HG03439 (cell line): ENCODE data around the gene KAT8.

Source experiments
- ATAC-seq: cut with Tn5 transposase; IDR thresholded peaks from one replicate; pipeline ENCODE4 v1.9.1; 2021; ENCODE audit warnings: mild to moderate bottlenecking, moderate library complexity; ENCODE audit not compliant: unreplicated experiment

Gene KAT8

GRCh38 chr16:31106509-31107464, 10.7 kb upstream of the KAT8 start:
- ATAC-seq = no peak

GRCh38 chr16:31107465-31107867, 10.0 kb upstream of the KAT8 start:
- peak; percentile 35 for ATAC-seq

DNA sequence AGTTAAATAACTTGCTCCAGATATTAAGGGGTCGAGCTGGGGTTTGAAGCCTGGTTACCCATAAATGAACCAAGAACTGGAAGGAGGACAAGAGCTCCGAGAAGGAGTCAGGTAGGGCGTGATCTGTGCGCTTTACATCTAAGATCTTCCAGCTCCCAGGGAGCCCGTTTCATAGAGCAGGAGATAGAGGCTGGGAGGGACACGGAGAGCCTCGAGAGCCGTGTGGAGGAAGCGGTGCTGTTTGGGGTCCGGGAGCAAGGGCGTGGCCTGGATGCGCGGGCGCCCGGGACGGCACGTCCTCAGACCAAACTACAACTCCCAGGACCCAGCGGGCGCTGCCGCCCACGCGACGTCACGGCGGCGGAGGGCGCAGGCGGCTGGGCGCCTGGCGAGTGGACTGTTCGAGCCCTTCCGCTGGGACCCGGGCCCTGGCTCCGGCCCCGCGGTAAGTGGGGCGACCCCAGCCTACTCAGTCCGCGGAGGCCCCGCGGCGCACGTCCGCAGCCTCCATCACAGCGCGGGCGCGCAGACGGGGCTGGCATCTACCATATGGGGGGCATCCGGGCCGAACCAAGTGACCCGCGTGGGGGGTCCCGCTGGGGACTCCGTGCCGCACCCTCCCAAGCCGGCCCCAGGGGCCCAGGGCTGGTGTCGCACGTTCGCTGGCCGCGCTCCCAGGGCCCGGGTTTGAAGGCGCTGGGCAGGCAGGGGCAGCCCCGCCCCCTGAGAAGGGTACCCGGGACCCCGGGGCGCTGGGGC, 9.2 kb upstream of the KAT8 start, which contains the start of gene BCKDK:
Gene BCKDK, plus strand, starts transcription at position 352 of the 759 bp plus-strand sequence. CDS start 838 bp downstream, outside the sequence.
- ATAC-seq = peak; percentile 74

- no peak for ATAC-seq
Observed at GRCh38 chr16:31108794-31109558, 8.5 kb upstream of the KAT8 start.

DNA sequence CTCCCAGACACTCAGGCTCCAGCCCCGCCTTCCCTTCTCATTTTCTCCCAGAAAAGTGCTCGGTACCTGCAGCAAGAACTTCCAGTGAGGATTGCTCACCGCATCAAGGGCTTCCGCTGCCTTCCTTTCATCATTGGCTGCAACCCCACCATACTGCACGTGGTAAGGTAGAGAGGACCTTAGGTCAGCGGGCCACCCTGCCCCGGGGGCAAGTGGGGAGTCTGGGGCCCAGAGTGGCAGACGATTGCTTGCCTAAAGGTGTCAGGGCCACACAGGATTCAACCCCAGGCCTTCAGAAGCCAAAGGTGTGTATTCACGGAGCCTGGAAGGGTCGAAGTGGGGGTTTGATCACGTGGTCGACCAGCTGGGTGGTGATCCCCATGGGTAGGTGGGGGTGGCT, 7.8 kb upstream of the KAT8 start:
- no peak for ATAC-seq

DNA sequence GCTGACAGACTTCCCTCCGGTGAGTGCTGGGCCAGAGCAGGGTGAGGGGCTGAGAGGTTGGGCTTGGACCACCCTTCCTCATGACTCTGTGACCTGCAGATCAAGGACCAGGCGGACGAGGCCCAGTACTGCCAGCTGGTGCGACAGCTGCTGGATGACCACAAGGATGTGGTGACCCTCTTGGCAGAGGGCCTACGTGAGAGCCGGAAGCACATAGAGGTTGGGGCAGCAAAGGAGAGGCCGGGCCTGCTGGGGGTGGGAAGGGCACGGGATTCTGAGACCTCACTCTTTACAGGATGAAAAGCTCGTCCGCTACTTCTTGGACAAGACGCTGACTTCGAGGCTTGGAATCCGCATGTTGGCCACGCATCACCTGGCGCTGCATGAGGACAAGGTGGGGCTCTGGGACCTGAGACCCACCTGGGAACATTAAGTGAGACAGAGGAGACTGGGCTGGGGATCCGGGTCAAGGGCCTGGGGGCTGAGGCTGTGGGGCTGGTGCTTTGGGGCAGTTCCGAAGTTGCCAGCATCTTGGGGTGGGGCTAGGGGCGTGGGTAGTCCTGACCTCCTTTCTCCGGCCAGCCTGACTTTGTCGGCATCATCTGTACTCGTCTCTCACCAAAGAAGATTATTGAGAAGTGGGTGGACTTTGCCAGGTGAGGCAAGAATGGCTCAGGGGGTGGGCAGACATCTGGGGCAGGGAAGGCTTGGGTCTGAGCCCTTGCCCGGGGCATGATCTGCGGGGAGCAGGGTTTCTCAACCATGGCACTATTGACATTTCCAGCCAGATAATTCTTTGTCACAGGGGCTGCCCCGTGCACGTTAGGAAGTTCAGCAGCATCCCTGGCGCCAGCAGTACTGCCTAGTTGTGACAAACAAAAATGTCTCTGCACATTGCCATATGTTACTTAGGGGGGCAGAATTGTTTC, 7.1 kb upstream of the KAT8 start:
- ATAC-seq = no peak

GRCh38 chr16:31111881-31112466, 5.5 kb upstream of the KAT8 start:
- no peak for ATAC-seq

GRCh38 chr16:31112711-31113110, 4.8 kb upstream of the KAT8 start:
- ATAC-seq = no peak

GRCh38 chr16:31113121-31114120, 4.0 kb upstream of the KAT8 start:
- ATAC-seq = no peak

GRCh38 chr16:31114468-31114867, 3.0 kb upstream of the KAT8 start:
- ATAC-seq = no peak

DNA sequence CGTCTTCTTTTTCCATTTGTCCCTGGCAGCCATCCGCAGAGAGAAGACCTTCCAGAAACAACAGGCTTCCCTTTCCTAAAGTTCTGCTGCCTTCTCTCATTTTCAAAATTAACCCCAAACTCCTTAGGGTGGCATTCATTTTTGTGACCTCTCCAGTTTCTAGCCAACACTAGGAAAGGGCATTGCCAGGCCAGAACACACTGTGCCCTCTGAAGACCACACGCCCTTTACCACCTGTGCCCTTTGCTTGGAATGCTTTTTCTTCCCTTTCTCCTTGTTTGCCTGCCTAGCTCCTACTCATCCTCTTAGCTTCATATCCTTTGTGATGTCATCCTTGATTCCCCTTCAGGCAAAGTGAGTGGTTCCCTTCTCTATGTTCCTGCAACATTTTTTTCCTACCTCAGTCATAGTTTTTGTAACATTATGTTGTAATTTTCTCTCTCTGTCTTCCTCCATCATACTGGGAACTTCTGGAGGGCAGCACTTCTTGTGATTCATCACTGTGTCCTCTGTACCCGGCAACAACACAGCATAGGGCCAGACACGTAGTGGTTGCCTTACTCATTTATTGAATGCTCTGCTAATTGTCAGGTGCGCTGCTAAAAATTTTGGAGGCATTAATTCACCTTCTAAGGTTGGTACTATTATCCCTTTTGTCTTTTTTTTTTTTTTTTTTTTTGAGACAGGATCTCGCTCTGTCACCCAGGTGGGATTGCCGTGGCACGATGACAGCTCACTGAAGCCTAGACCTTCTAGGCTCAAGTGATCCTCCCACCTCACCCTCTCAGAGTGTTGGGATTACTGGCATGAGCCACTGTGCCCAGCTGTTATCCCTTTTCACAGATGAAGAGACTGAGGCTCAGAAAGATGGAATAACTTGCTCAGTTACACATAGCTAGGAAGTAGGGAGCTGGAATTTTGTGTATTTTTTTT, 1.0 kb downstream of the KAT8 start:
- ATAC-seq = peak; percentile 5

DNA sequence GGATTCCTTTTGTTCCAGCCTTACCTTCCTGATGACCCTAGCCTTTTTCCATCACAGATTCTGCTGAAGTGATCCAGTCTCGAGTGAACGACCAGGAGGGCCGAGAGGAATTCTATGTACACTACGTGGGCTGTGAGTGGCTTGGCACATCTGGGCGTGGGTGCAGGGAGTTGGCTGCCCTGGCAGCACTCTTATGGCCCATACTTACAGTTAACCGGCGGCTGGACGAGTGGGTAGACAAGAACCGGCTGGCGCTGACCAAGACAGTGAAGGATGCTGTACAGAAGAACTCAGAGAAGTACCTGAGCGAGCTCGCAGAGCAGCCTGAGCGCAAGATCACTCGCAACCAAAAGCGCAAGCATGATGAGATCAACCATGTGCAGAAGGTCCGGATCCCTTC, 2.7 kb downstream of the KAT8 start:
- no peak for ATAC-seq

GRCh38 chr16:31125844-31126243, 8.4 kb downstream of the KAT8 start:
- ATAC-seq = no peak

- no peak for ATAC-seq
Observed at GRCh38 chr16:31127182-31127581, 9.7 kb downstream of the KAT8 start.

- no peak for ATAC-seq
Observed at GRCh38 chr16:31128711-31129567, 11.5 kb downstream of the KAT8 start.

DNA sequence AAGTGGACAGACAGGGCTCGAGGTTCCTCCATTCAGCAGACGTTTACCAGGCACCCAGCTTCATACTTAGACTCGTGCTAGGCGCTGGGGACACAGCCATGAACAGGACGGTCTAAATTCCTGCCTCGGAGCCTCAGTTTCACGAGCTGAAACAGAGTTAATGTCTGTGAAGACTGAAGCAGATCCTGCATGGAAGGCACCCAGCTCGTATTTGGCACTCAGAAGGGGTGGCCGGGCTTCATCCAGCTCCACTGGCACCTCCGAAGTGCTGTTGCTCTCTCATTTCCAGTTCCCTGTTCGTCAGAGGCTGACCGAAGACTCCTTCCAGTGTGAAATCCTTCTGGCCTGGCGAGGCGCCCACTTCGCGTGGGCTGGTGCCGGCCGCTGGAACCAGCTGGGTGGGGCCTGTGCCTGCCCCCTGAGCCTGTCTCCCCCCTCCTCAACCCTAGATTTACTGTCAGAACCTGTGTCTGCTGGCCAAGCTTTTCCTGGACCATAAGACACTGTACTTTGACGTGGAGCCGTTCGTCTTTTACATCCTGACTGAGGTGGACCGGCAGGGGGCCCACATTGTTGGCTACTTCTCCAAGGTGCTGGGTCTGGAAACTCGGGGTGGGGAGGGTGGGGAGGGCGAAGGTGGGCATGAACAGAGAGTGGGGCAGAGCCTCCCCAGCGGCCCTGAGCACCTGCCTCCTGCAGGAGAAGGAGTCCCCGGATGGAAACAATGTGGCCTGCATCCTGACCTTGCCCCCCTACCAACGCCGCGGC, 12.3 kb downstream of the KAT8 start:
- ATAC-seq = no peak
